Stimulated activated CD8-positive, alpha-beta memory T cell treated with anti-CD3 and anti-CD28 coated beads, Interleukin-15, amount 100 ng/mL, for 48 hours (primary cell): ENCODE results near the gene HTRA1.
A peak's percentile ranks its signal among the peaks of the same experiment; 100 is the strongest.

Experiments used
- DNase-seq, 2 donors: peaks; one replicate each; pipeline ENCODE4 v3.0.0-alpha.2; 2020; ENCODE audit warnings: low read depth in 2 of 2

HTRA1 gene

DNA sequence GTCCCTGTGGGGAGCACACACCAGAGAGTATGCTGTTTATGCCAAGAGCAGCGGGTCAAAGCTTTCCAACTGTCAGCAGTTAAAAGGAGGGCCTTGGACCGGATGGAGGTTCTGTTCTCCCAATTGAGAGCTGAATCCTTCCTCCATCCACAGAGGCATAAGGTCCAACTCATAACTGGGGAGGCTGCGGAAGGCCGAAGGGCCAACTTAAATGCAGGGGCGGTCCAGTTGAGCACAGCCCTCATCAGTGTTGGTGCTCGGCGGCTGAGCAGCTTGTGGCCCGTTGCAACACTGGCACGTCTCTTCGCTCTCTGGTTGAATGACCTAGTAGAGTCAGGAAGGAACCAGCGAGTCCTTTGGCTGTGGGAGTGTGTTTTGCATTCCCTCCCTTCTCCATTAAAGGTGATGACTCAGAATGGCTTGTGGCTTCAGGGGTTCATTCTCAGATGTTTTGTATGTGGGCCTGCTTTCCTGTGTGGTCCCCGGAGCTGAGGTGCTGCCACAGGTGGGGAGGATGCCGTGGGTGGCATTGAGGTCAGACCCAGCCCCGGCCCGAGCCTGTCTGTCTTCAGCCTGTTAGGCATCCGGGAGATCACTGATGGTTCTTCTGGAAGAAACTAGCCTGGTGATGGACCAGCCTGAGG is 54.4 kb downstream of the HTRA1 start:
- DNase-seq = peak; percentile 57 to 65

DNA sequence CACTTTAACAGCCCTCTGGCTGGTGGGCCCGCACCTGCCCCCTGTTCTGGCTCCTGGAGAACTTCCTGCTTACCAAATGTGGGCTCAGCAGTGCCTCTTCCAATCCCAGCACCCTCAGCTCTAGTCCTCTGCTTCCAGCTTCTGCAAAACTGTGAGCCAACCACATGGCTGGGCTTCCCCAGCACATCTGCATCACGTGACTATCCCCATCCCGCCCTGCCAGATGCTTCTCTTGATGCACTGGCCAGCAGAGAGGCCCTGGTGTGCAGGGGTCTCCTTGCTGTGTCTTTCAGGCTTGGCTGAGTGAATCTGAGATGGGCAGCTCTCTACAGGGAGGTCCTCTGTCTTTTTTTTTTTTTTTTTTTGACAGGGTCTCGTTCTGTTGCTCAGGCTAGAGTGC is 55.4 kb downstream of the HTRA1 start:
- DNase-seq = no peak

DNA sequence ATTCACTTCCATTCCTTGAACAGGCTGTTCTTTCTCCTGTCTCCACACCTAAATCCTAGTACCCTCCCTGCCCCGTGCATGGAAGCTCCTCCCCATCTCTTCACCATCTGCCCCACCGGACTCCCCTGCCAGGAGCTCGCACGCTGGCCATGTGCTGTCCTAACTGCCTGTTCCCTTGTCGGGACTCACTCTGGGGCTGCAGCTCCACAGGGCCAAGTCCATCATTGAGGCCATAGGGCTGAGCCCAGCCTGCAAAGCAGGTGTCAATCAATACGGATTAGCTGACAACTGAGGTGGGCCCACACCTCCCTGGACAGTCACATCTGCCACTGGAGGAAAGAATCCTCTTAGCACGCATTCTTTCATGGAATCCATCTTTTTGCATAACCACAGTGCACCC is 57.8 kb downstream of the HTRA1 start:
- DNase-seq = no peak

DNA sequence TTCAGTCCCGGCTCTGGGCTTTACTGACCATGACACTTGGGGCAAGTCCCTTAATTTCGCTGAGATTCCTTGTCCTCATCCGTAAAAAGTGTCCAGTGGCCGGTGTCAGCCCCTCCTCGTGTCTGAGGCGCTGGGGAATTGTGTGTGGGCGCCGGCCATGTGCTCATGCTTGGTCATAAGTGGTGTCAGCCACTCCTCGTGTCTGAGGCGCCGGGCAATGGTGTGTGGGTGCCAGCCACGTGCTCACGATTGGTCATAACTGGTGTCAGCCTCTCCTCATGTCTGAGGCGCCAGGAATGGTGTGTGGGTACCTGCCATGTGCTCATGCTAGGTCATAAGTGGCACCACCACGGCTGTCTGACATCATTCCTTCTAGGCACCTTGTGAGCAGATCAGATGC is 58.5 kb downstream of the HTRA1 start:
- DNase-seq = no peak

DNA sequence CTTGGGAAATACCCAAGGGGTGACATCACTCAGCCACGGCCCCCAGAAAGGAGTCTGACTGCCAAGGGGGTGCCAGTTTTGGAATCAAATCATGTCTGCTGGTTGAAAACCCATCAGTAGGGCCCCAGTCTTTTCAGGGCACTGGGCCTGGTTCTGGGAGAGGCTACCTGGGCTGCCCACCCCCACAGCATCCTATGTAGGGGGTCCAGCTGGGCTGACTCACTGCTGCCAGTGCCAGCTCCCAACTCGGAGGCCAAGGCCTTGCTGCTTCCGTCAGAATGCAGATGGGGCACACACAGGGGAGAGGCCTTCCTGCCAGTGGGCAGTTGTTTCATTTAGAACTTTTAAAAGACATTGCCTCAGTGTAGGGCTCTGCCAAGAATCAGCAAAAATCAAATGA is 59.7 kb downstream of the HTRA1 start:
- no peak for DNase-seq

DNA sequence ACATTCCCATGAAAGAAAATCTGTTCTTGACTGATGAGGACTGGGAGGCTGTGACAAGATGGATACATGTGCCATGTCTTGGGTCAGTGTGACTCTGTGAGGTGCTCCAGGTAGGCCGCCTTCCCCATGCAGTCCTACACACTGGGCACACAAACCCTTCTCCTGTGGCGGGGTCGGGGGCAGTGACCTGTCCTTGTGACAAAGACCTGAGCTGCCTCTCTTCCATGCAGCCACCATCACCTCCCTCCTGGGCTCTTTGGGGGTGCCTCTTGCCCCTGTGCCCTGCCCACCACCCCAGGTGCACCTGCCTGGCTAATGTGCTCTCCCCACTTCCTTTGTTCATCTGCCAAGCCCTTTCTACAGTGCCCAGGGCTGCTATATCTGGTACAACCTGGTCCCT is 63.5 kb downstream of the HTRA1 start:
- no peak for DNase-seq

DNA sequence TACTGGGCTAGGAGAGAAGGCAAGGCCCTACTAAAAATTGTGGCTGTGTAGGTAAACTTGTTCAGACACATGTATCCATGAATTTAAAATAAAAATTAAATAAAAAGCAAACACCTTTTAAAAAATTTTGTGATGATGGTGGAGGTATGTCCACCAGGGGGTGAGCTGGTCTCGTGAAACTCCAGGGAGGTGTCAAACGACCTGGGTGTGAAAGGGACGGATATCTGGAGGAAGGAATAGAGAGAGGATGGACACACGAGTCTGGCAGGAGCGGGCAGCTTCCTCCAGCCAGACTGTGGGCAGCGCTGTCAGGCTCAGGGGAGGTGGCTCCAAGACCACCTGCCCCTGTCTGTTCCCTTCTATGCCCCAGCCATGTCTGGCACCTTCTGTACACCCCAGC is 64.4 kb downstream of the HTRA1 start:
- DNase-seq = no peak

DNA sequence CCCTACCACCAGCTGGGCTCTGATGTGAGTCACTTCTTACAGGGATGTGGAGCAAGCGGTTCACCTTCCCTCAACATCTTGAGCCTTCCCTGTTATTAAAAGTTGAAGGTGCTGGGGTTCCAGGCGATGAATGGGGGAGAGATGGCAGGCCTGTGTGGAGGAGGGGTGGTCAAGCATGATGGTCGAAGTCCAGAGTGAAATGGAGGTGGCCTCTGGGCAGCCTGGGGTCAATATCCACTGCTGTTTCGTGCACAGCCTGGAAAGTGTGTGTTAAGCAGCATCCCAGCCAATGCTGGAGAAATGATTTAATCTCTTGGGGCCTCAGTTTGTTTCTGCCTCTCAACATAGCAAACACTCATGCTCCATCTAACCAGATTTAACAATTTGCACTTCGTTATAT is 65.5 kb downstream of the HTRA1 start:
- no peak for DNase-seq

DNA sequence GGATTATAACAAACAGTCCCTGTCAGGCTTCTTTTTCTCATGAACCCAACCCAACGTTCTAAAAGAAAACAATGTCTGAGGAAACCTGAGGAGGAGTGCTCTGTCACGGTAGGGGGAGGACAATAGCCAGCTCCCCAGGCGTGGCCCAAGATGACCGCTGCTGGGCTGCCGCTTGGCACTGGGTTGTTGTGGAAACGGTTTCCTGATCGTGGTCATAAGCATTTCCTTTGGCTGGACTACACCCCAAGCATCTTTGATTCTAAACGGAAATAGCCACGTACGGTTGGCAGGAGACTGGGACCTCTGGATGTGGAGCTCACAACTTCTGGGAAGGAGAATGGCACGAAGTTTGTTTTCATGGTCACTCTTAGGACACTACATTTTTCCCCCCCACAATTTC is 68.8 kb downstream of the HTRA1 start:
- DNase-seq = no peak

DNA sequence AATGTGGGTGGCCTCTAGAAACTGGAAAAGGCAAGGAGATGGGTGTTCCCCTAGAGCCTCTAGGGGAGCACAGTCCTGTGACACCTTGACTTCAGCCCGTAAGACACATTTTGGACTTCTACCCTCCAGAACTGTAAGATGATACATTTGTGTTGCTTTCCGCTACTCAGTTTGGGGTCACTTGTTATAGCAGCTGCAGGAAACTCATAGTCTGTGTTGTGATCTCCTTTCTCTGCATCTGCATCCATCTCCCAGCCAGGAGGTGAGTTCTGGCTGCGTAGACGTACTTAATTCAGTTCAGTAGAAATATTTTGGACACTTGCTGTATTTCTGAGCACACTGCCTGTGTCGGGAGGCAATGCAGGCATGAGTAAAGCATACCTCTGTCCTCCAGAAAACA is 69.9 kb downstream of the HTRA1 start:
- DNase-seq = no peak

DNA sequence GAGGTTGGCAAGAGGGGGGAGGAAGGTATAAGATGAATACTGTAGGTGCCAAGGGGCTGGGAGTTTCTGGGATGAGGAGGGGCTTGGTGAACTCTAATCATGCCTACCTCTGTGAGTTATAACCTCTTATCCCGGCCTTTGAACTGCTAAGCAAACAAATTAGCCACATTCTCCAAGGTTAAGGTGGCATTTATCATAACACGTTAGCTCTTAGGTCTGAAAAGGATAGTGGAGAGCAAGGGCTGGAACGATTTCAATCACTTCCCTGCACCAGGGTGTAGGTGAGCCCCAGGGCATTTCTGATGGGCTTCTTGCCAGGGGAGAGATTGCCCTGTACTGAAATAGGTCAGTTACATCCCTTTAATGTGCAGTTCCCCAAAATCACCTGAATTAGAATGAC is 70.6 kb downstream of the HTRA1 start:
- no peak for DNase-seq

DNA sequence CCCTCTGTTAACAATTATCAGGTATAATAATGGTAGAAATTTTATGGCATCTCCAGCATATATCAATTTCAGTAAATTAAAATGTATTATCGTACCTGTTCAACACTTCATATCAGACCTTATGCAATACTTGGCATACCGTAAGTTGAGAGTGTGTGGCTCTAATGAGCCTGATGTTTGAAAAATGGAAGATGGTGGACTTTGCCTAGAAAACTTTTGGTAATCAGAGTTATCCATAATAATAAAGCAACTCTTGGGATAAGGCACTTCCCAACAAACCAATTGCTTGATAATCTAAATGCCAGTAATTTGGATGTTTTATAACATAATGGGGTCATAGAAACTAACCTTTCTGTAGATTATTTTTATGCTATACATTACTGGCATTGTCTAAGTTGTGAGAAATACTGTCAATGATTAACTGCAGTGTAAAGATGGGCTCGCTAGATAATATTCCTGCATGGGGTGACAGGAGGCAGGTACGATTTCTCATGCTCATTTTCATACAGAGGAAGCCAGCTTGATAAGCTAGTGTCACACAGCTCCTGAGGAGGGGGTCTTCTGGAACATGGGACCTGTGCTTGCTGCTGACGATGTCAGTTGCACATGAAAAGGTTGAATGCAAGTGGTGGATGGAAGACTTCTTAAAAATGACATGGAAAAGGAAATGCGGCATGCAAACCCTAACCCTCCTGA is 71.4 kb downstream of the HTRA1 start:
- no peak for DNase-seq

DNA sequence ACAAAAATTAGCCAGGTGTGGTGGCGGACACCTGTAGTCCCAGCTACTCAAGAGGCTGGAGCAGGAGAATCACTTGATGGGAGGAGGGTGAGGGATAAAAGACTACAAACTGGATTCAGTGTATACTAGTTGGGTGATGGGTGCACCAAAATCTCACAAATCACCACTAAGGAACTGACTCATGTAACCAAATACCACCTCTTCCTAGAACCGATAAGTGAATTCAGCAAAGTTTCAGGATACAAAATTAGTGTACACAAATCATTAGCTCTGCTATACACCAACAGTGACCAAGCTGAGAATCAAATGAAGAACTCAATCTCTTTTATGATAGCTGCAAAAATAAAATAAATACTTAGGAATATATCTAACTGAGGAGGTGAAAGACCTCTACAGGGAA is 76.2 kb downstream of the HTRA1 start:
- no peak for DNase-seq

DNA sequence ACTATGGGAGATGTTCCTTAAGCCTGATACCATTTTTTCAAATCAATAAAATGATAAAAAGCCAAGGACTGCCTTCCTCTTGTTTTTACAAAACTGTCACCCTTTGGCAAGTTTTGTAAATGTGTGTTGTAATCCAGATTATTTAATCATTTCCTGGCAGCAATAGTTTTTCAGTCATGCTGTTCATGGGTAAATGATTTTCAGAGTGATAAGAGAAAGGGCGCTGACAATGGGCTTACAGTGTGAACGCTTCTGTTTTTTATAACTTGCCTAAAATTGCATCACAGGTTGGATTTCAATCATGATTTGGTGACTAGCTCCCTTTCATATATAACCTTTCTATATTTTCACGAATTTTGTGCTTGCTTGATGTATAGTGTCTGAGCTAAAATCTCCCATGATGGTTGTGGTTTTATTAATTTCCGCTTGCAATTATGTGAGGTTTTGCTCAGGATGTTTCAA is 80.2 kb downstream of the HTRA1 start:
- no peak for DNase-seq

DNA sequence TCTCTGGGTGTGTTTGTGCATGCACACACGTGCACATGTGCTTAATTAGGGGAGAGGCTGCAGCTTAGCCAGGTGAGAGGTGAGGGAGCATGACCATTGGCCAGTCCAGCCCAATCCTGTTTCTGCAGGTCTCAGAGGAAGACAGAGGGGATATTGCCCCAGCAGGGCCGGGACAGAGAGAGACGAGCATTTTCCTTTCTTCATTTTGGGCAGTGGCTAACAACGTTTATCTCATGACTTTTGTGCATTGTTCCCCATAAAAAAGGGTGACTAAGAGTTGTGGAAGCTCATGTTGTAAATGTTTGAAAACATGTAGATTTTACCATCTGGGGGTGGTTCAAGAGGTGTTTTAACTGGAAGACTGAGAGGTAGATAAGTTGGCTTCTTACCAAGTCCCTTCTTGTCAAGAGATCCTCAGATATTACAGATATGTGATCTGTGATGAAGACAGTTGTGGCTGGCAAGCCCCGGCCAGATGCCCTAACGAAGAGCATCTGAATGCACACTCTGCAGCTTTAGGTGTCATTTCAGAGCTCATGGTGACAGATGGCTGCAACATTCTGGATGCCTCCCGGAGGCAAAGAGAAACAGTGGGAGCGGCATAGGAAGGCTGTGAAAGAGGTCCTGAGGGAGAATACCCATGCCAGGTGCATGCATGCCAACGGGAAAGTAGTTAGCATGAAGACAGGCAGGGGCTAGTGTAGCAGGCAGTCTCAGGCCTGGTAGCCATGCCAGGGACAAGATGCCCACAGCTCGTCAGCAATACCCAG is 82.5 kb downstream of the HTRA1 start:
- DNase-seq = no peak

DNA sequence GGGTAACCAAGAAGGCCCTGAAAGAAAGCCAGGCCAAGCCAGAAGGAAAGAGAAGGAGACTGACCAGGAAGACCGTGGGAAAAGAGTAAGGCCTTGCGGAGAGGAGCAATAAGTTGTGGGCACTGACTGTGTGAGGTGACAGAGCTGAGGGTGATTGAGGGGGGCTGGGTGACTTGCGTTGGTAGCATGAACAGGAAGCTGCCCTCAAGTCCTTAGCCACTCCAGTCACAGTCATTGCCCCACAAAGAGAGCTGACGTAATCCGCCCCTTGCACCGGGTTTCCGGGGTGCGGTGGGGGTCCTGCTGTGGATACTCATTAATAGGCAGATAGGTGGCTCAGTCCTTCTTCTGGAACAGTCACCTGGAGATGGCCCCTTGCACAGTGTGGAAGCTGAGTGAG is 83.1 kb downstream of the HTRA1 start:
- DNase-seq = no peak

DNA sequence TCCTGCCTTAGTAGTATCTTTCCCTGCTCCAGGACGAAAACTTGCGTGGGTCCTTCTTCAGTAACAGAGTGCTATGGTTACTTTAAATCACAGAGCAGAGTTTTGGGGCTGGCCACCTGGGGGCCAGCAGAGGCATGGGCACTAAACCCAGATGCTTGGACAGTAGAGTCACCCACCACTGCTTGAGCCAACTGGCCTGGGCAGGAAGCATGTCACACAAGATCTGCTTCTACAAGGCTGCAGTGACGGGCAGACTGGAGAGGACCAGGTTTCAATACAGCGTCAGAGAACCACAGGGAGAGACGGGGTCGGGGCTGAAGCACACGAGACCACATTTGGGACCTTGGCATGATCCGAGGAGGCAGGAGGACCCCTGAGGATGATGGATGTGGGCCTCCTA is 84.9 kb downstream of the HTRA1 start:
- no peak for DNase-seq

DNA sequence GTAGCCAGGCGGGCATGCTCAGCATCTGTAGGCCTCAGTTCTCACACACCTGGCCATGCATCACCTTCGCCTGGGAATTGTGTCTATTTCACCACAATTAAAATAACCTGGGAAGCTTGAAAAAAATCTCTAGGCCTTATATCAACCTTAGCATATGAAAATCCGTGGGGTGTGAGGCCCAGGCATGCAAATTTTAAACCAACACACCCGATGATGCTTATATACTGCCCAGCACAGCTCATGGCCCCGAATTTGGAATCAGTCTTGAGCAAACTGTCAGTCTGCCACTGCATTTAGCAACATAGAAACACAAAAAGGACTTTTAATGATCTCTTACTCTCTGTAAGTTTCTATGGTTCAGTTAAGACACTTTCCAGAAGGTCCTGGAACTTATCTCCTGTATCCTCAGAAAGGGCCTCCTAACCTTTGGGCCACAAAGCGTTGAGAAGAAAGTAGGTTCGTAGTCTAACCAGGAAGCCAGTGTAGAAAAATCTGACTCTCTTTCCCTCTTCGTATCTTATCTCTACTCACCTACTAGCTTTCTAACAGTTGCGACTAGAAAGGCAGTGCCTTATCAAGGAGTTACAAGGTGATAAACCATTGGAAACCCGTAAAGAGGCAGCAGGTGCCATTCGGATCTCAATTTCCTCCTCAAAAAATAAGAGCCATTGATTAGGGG is 87.2 kb downstream of the HTRA1 start:
- no peak for DNase-seq

DNA sequence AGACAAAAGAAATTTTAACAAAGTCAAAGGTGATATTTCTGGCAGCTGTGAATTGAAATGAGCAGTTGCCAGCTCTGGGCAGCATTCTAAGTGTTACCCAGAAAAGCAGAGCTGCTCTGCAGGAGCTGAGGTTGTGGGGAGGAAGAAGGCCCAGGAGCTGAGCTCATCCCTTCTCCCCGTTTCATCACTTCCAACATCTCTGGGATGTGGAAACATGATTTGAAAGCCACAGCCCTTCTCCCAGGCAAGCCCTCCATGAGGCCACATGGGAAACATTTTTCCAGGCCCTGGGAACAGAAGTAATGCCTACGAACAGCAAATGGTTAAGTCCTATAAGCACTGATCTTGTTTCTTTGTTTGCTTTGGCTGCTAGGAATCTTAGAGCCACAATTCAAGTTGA is 88.3 kb downstream of the HTRA1 start:
- no peak for DNase-seq

DNA sequence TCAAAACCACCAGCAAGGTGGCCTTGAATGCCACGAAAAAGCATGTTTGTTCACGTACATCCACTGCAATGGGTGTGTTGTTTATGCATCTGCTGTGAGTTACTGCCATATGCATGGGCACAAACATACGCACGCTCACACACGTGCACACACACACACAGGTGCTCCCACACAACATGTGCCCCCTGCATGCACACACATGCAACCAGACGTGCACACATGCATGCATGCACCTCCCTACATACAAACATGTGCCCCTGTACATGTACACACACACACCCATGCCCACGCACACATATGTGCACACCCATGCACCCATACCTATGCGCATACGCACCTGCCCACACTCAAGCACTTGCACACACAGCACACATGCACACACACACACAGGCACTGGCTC is 89.1 kb downstream of the HTRA1 start:
- no peak for DNase-seq

DNA sequence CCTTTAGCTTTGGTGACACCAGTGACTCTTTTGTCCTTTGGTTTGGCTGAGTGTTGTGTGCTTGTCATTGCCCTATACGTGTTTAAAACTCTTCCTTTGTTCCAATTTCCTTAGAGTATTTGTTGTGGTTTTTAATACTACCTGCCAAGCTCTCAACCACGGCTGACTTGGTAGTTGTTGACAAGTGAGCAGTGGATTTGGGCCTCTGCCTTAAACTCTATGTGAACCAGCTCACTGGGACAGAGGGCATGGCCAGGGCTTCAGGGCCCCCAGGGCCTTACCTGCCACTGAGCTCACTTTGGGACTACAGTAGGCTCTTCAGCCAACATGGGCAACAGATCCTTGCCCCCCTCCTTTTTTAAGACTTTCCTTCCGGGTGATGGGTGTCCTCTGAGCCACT is 89.6 kb downstream of the HTRA1 start:
- no peak for DNase-seq

DNA sequence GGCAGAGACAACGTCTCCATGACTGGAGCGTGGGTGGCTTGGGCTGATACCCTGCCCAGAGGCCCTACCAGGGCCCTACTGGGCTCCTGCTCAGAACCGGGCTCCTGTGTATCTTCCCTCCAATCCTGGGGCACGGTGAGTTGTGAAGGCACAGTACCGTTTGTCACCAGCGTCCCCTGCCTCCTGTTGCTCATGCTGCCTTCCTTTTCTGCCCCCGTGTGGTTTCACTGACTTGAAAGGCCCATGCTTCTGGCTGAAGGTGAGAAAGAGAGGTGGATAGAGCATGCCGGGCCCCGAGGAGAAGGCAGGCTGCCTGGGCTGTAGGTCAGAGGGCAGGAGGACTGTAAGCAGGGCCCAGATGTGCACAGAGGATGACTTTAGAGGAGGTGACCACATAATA is 90.1 kb downstream of the HTRA1 start:
- DNase-seq = peak; percentile 19 to 42

DNA sequence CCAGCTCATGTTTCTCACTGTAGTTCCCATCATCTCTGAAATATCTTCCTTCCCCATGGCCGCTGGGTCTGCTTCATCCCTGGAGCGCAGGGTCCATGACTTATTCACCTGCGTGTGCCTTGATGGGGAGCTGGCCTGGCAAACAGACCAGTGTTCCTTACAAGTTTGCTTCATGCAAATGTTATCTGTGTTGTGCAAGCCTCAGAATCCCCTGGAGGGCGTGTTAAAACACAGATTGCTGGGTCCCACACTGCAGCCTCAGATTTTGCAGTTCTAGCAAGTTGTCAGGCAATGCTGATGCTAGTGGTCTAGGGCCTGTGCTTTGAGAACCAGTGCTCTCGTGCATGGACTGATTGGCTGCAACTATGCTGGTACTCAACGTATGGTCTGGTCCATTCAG is 92.0 kb downstream of the HTRA1 start:
- no peak for DNase-seq
